MCF 10A (cell line): ENCODE measurements around the gene FOXL2. TPM values are rescaled to one million over a fixed set of nuclear protein-coding genes. Genes with fewer than 3 reads are reported as not detected.

Source experiments
- BruUV-seq: library from RNA; stranded (reverse); fragments of 400-500 nt; replicated peaks from 2 replicates; lab custom pipeline; 2021; lab: Mats Ljungman, UMichigan
- CTCF ChIA-PET: fragments of 300-600 bp; sonication (Branson Sonifier 250); formaldehyde crosslinking; extraction: SDS; loops from one replicate; lab custom pipeline; 2021; ENCODE audit warnings: antibody characterized with exemption, inconsistent platforms; lab: Yijun Ruan, JAX
- POLR2A ChIA-PET: fragments of 300-600, 350-650 bp; sonication (Branson Sonifier 250); formaldehyde crosslinking; extraction: SDS; loops from one replicate; lab custom pipeline; 2020; ENCODE audit warnings: antibody characterized with exemption, inconsistent platforms; lab: Yijun Ruan, JAX
- DNase-seq: peaks from one replicate; pipeline ENCODE4 v3.0.0-alpha.2; 2018; ENCODE audit not compliant: unreplicated experiment
- H3K27ac Mint-ChIP-seq: one replicate; pipeline ENCODE4 v1.8.0; 2022; ENCODE audit warnings: mild to moderate bottlenecking, low read depth, mixed read lengths; ENCODE audit not compliant: unreplicated experiment
- H3K27me3 Mint-ChIP-seq: one replicate; pipeline ENCODE4 v1.8.0; 2022; ENCODE audit warnings: mixed read lengths; ENCODE audit not compliant: insufficient read depth, unreplicated experiment
- H3K36me3 Mint-ChIP-seq: one replicate; pipeline ENCODE4 v1.8.0; 2022; ENCODE audit warnings: mild to moderate bottlenecking, moderate library complexity, mixed read lengths; ENCODE audit not compliant: insufficient read depth, unreplicated experiment
- H3K4me1 Mint-ChIP-seq: one replicate; pipeline ENCODE4 v1.8.0; 2022; ENCODE audit warnings: mixed read lengths; ENCODE audit not compliant: insufficient read depth, unreplicated experiment
- H3K4me3 Mint-ChIP-seq: one replicate; pipeline ENCODE4 v1.8.0; 2022; ENCODE audit warnings: mild to moderate bottlenecking, moderate library complexity, mixed read lengths; ENCODE audit not compliant: unreplicated experiment
- H3K9me3 Mint-ChIP-seq: one replicate; pipeline ENCODE4 v1.8.0; 2022; ENCODE audit warnings: mixed read lengths; ENCODE audit not compliant: unreplicated experiment
- CTCF ChIP-seq: fragments of 200-600 bp; IDR thresholded peaks from one replicate; pipeline ENCODE4 v1.8.0; 2022; ENCODE audit warnings: antibody characterized with exemption, mild to moderate bottlenecking; ENCODE audit not compliant: unreplicated experiment
- intact Hi-C: fragments of 100-400 bp; cut with micrococcal nuclease; formaldehyde crosslinking; loops from 2 replicates; pipeline ENCODE4 v1.14.1; 2022
- total RNA-seq: library from RNA; stranded (reverse); gene quantifications from 2 replicates; pipeline ENCODE4 v1.2.3, GENCODE V29; 2022

The FOXL2 gene
- total RNA-seq, 1 experiment from 2014 or later = 0.30 TPM

GRCh38 chr3:138933981-138934691 lies 12.8 kb downstream of the FOXL2 start:
- no peaks in the 10 kb centered on the region for H3K36me3 Mint-ChIP-seq
- no peak overlapping the region for H3K27ac Mint-ChIP-seq
- intact Hi-C loops = no loop called here
- peaks cover 16% of the 10 kb centered on the region for H3K27me3 Mint-ChIP-seq
- DNase-seq = no peak
- no peak for TF ChIP-seq CTCF
- CTCF ChIA-PET = interaction anchor here (0.5 to 7.1 kb wide), 19 partner anchors 11 to 1930 kb away, joined by 3 to 112 read pairs (median 3); partner anchors contain the start of genes FOXL2 and FOXL2NB
- no peaks in the 10 kb centered on the region for H3K9me3 Mint-ChIP-seq
- POLR2A ChIA-PET = interaction anchor here (0.8 kb wide), 1 partner anchor 31 kb away, joined by 5 read pairs; no protein-coding TSS in a partner anchor
- no peak overlapping the region for H3K4me3 Mint-ChIP-seq
- H3K4me1 Mint-ChIP-seq = no peaks in the 10 kb centered on the region
- BruUV-seq = no TSS peak

GRCh38 chr3:138933068-138933668 lies 13.8 kb downstream of the FOXL2 start:
- no TSS peak for BruUV-seq
- Mint-ChIP-seq H3K27ac (no peak overlapping the region), H3K4me3 (no peak overlapping the region), H3K27me3 (peaks cover 9% of the 10 kb centered on the region), H3K4me1 (no peaks in the 10 kb centered on the region), H3K36me3 (no peaks in the 10 kb centered on the region), H3K9me3 (no peaks in the 10 kb centered on the region)
- intact Hi-C loops = no loop called here
- no peak for TF ChIP-seq CTCF
- CTCF ChIA-PET = interaction anchor here (0.6 to 7.1 kb wide), 11 partner anchors 10 to 515 kb away, joined by 3 to 112 read pairs (median 4); partner anchors contain the start of gene CEP70
- POLR2A ChIA-PET = no interaction called here
- no peak for DNase-seq

- BruUV-seq = no TSS peak
- ChIA-PET POLR2A (no interaction called here), CTCF (interaction anchor here (0.6 to 1.7 kb wide), 5 partner anchors 12 to 512 kb away, joined by 3 to 7 read pairs (median 3); partner anchors contain the start of gene CEP70)
- intact Hi-C loops = no loop called here
- no peak for DNase-seq
- H3K27me3 Mint-ChIP-seq = no peaks in the 10 kb centered on the region
- no peaks in the 10 kb centered on the region for H3K36me3 Mint-ChIP-seq
- no peak overlapping the region for H3K4me3 Mint-ChIP-seq
- H3K9me3 Mint-ChIP-seq = no peaks in the 10 kb centered on the region
- no peaks in the 10 kb centered on the region for H3K4me1 Mint-ChIP-seq
- TF ChIP-seq CTCF = no peak
- H3K27ac Mint-ChIP-seq = no peak overlapping the region
These were observed 18.1 kb downstream of the FOXL2 start for GRCh38 chr3:138928727-138929372.
